ENCODE results near the gene ZNF586.
"Not testable (repeated sequence)": the region's sequence is repeated elsewhere in the genome, so short reads cannot be mapped to it uniquely, and the experiment has no call there.

ZNF586 gene

DNA sequence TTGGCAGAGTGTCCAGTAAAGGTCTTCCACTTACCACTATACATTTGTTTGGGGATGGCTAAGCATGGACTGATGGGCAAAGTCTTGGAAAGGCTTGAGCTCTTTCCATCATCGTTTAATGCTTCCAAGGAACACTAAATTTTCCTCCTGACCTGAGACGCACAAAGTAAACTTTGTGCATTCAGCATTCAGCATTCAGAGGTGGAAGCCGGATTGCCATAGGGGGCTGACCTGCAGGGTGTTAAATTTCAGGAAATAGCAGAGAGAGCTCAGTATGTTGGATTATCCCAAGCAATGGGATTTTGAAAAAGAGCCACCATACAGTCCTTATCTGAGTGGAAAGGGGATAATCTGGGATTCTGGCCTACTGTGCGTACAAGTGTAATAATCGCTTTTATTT, 31.2 kb downstream of the ZNF586 start:
- no peak for DNase-seq

DNA sequence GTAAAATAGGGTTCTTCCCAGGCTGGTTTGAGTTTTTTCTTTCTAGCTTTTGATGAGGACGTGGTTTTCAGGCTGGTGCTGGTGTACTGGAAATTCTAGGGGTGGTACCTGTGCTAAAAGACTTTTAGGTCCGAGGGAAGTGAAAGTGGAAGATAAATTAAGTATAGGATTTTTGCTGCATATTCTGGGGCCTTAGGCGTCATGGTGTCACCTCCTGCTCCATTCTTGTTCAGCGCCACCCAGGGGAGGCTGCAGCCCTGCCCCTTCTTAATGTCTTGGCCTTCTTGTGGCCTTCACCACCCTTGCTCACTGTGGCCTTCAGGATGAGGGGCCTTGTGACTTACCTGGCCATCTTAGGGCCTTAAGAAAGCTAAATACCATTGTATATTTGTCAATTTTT, 32.8 kb downstream of the ZNF586 start:
- DNase-seq = no peak

- no peak for DNase-seq
Measured at GRCh38 chr19:57803265-57803593, 33.8 kb downstream of the ZNF586 start.

DNA sequence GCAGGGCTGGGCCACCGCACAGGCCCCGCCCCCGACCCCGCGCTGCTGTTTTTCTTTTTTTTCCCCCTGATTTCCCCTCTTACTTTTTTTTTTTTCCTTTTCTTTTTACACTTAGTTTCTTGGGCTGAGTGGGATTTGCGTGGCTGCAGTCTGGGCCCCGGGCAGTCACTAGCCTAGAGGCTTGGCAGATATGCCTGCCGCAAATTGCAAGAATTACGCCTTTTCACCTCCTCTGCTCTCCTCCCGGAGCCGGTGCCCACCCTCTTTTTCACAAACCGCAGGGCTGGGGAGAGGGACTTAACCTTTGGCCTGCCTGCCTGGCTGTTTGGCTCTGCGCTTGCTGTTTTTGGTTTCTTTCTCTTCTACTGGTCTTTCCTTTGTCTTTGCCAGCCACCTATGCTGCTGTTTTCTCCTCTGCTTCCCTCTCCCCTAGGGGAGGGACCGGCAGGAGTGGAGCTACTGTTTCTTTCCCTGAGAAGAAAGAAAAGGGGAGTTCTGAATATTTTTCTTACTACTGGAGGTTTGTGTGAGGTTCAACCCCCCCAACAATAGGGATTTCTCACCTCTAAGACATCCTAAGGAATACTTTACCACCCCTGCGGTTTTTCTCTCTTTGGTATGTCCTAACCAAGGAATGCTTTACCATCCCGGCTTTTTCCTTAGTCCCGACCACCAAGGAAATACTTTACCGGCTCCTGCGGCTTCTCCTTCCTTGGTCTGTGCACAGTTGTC, 34.3 kb downstream of the ZNF586 start:
- DNase-seq = no peak

- no peak for DNase-seq
Measured at GRCh38 chr19:57807541-57807940, 38.1 kb downstream of the ZNF586 start.

GRCh38 chr19:57810410-57811295, 41.2 kb downstream of the ZNF586 start:
- not testable (repeated sequence) for DNase-seq

DNA sequence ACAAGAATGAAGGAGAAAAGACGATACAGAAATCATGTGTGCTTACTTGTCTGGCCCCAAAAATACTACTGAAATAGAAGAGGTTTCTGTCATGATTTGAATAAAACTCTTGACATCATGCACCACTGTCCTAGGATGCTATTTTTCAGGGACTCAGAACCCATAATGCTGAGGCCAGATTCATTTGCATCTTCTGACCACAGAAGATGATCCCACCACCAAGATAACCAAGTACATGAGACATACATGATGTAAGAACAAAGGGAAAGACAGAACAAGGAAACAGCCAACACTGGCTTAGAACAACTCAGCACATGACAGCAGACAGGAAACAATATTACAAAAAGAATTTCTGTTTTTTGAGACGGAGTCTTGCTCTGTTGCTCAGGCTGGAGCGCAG, 42.8 kb downstream of the ZNF586 start:
- DNase-seq = no peak

- not testable (repeated sequence) for DNase-seq
Measured at GRCh38 chr19:57812975-57813820, 43.7 kb downstream of the ZNF586 start.

- DNase-seq = no peak
Measured at GRCh38 chr19:57813919-57814504, 44.5 kb downstream of the ZNF586 start.

GRCh38 chr19:57814505-57815246, 45.2 kb downstream of the ZNF586 start, which contains the start of gene ZNF552:
Gene ZNF552, minus strand, starts transcription at chr19:57814913. Its CDS starts 170 bp downstream, at chr19:57814743.
- DNase-seq = peak; percentile 52 to 89

DNA sequence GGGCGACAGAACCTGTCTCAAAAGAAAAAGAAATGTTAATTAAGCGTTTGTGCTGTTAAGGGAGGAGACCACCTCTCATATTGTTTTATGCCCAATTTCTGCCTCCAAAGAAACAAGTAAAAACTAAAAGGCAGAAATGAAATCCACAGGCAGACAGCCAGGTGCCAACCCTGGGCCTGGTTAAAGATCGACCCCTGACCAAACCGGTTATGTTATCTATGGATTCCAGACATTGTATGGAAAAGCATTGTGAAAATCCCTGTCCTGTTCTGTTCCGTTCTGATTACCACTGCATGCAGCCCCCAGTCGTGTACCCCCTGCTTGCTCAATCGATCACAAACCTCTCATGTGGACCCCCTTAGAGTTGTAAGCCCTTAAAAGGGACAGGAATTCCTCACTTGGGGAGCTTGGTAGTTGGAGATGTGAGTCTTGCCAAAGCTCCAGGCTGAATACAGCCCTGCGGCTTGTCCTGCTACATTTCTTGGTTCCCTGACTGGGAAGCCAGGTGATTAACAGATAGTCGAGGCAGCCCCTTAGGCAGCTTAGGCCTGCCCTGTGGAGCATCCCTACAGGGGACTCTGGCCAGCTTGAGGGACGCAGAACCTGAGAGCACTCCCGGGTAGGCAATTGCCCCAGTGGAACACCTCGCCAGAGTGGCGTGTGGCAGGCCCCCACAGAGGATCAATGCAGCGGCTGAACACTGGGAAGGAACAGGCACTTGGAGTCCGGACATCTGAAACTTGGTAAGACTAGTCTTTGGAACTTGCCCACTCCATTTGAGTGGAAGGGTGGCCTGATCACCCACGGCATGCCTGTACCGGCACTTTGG, 46.0 kb downstream of the ZNF586 start:
- DNase-seq = no peak

DNA sequence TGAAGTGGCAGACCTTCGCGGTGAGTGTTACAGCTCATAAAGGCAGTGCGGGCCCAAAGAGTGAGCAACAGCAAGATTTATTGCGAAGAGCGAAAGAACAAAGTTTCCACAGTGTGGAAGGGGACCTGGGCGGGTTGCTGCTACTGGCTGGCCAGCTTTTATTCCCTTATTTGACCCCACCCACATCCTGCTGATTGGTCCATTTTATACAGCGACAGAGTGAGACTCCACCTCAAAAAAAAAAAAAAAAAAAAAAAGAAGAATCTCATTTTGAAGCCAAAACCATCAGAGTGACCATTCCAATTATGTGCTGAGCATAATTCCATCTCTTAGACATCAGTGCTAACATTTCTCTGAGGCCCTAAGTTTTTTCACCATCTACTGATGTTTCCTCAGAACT, 47.2 kb downstream of the ZNF586 start:
- no peak for DNase-seq

DNA sequence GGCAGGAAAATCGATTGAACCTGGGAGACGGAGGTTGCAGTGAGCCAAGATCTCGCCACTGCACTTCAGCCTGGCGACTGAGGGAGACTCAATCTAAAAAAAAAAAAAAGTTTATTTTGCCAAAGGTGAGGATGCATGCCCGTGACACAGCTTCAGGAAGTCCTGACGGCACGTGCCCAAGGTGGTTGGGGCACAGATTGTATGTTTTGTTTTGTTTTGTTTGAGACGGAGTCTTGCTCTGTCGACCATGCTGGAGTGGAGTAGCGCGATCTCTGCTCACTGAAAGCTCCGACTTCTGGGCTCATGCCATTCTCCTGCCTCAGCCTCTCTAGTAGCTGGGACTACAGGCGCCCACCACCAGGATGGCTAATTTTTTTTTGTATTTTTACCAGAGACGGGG, 48.5 kb downstream of the ZNF586 start:
- DNase-seq = no peak

- no peak for DNase-seq
Measured at GRCh38 chr19:57818378-57818777, 48.9 kb downstream of the ZNF586 start.

DNA sequence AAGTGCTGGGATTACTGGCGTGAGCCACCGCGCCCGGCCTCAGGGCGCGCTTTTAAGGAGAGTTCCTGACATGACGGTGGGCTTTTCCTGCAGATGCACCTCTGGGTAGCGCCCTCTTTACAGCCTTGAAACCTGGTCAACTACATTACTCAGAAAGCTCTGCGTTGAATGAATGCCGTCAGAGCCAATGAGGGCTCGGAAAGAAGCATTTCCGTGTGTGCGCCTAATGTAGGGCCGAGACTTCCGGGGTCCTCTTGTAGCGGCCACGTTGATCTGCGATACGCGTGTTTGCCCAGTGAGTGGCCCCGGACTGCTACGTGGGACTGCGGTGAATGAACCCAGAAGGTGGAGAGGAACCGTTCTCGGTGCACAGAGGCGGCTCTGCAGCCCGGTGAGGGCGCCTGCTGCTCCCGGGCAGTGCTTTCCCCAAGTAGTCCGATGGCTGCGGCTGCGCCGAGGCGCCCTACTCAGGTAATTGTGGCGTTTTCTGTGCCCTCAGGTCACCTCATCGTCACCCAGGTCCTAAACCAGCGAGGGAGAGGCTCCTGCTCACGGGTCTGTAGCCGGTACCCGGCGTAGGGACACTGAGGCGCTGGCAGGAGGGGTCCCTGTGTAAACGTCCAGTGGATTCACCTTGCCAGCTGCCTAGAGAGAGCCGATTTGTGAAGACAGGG, 50.1 kb downstream of the ZNF586 start:
- peak; percentile 43 to 69 for DNase-seq

DNA sequence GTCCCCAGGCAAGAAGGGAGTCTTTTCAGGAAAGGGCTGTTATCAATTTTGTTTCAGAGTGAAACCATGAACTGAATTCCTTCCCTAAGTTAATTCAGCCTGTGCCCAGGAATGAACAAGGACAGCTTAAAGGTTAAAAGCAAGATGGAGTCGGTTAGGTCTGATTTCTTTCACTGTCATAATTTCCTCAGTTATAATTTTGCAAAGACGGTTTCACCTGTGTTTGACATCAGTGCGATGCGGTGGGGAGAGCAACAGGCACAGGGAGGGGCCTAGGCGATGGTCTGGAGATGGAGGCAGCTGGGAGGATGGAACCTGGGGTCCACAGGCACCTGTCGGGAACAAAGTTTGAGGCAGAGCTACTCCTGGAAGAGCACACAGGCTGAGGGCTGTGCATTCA, 51.1 kb downstream of the ZNF586 start:
- DNase-seq = no peak

DNA sequence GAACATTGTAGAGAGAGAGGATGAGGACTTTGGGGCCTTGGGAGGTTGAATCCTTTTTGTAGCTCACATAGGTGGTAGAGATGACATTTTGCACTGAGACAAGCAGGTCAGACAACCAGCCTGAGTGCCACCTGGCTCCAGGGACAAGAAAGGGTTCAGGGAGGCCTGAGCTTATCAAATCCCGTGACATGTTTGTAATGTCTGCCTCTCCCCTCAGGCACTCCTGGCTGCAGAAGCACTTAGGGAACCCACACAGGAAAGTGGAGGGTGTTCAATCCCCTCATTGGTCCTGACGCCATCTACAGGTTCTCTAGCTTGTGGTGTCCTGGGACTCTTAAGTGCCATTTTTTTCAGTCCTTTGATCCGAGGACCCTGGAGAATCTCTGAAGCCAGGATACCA, 51.6 kb downstream of the ZNF586 start:
- not testable (repeated sequence) for DNase-seq

DNA sequence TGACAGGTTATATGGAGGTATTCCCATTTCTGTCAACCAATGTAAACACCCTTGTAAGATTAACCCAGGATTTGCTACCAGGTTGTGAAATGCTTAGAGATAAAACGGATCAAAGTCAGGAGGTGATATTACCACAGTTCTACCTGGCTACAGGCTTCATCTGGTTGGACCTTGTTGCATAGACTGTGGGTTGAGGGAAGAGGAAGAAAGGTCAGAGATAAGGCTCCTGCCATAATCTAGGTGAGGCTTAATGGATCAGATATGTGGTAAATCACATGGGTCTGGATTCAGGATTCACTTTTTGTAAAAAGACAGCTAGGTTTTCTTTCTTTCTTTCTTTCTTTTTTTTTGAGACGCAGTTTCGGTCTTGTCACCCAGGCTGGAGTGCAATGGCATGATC, 52.0 kb downstream of the ZNF586 start:
- not testable (repeated sequence) for DNase-seq

DNA sequence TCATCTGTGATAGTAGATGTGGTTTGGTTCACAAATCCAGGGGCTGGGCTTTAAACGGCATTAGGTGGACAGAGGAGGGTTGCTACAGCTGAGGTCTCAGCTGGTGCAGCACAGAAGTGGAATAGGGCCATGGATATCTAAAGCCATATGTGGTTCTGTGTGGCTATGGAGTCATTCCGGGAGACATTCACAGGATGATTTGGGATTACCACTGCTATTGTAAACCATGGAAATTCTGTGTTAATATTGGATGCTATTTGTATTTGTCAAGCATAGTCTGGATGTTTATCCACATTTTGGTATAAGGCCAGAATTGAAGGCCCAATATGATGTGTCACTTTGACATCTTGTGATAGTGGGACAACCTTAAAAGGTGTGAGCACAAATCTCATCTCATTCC, 53.7 kb downstream of the ZNF586 start:
- DNase-seq = not testable (repeated sequence)

DNA sequence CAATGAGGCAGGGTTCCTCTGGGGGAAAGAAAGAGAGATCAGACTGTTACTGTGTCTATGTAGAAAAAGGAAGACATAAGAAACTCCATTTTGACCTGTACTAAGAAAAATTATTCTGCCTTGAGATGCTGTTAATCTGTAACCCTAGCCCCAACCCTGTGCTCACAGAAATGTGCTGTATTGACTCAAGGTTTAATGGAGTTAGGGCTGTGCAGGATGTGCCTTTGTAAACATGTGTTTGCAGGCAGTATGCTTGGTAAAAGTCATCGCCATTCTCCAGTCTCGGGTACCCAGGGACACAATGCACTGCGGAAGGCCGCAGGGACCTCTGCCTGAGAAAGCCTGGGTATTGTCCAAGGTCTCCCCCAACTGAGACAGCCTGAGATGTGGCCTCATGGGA, 54.1 kb downstream of the ZNF586 start:
- DNase-seq = not testable (repeated sequence)

DNA sequence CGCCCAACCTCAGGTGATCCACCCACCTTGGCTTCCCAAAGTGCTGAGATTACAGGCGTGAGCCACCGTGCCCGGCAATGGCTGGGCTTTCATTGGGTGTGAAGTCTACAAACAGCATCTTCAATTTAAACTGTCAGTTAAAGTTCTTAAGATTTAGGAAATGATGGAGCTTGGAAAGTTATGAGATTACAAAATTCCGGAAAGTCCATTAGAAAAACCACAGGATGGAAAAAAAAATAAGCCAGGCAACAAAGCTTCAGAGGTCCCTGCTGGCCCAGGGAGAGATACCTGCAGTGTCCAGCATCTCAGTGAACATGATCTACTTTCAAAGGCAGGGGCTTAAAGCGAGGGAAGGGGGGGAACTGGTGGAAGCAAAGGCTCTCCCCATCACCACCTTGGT, 56.0 kb downstream of the ZNF586 start:
- DNase-seq = no peak
